GM12801 (cell line): ENCODE results near the gene EEF1AKMT4.

ENCODE experiments used
- CTCF ChIP-seq: IDR thresholded peaks from one replicate; pipeline ENCODE4 v1.5.1; 2011; ENCODE audit warnings: control low read depth; ENCODE audit not compliant: insufficient read length; ENCODE audit errors: extremely low read depth

The EEF1AKMT4 gene

GRCh38 chr3:184291738-184292445 is 42.4 kb downstream of the EEF1AKMT4 start:
- TF ChIP-seq CTCF = no peak

- no peak for TF ChIP-seq CTCF
Measured at GRCh38 chr3:184295771-184296170, 46.3 kb downstream of the EEF1AKMT4 start.

- TF ChIP-seq CTCF = no peak
Measured at GRCh38 chr3:184296616-184297015, 47.1 kb downstream of the EEF1AKMT4 start.

- no peak for TF ChIP-seq CTCF
Measured at GRCh38 chr3:184298759-184299487, 49.5 kb downstream of the EEF1AKMT4 start, which contains the start of gene PSMD2. PSMD2 (plus strand) TSS chr3:184299241; CDS start chr3:184299267, 26 bp downstream.

GRCh38 chr3:184299488-184300377 is 50.3 kb downstream of the EEF1AKMT4 start:
- no peak for TF ChIP-seq CTCF

- TF ChIP-seq CTCF = no peak
Measured at GRCh38 chr3:184300378-184300720, 50.9 kb downstream of the EEF1AKMT4 start.

GRCh38 chr3:184305577-184305976 is 56.1 kb downstream of the EEF1AKMT4 start:
- no peak for TF ChIP-seq CTCF
